Mesenchymal stem cell (in vitro differentiated cells and primary cell): ENCODE data around the gene NFATC1.

ENCODE experiments used
- DNase-seq: peaks from one replicate; pipeline ENCODE4 v3.0.0-alpha.2; 2013
- H2AFZ ChIP-seq: one replicate; pipeline ENCODE4 v1.6.1; 2013; ENCODE audit warnings: low read depth, mild to moderate bottlenecking, control low read depth, inconsistent platforms, low read length, moderate library complexity
- H2AK5ac ChIP-seq: 2 replicates; pipeline ENCODE4 v1.6.1; 2013; ENCODE audit warnings: low read length, moderate library complexity, mild to moderate bottlenecking, inconsistent platforms; ENCODE audit not compliant: severe bottlenecking
- H2BK120ac ChIP-seq: one replicate; pipeline ENCODE4 v1.6.1; 2013; ENCODE audit warnings: low read depth, mild to moderate bottlenecking, inconsistent platforms, low read length, moderate library complexity
- H2BK12ac ChIP-seq, 2 experiments: one replicate each; pipeline ENCODE4 v1.6.1; 2013; ENCODE audit warnings: inconsistent platforms in 2 of 2, low read length in 2 of 2, mild to moderate bottlenecking in 2 of 2, moderate library complexity in 2 of 2, control low read depth in 1 of 2
- H2BK15ac ChIP-seq: one replicate; pipeline ENCODE4 v1.6.1; 2013; ENCODE audit warnings: mild to moderate bottlenecking, low read depth, inconsistent platforms; ENCODE audit not compliant: poor library complexity, severe bottlenecking
- H2BK5ac ChIP-seq: 2 replicates; pipeline ENCODE4 v1.6.1; 2013; ENCODE audit warnings: low read depth, mild to moderate bottlenecking, low read length, control low read depth, inconsistent platforms; ENCODE audit not compliant: poor library complexity, severe bottlenecking
- H3K14ac ChIP-seq, 2 experiments: one replicate each; pipeline ENCODE4 v1.6.1; 2013; ENCODE audit warnings: inconsistent platforms in 2 of 2, low read length in 2 of 2, control low read depth in 1 of 2, mild to moderate bottlenecking in 1 of 2, moderate library complexity in 1 of 2
- H3K18ac ChIP-seq, 2 experiments: one replicate each; pipeline ENCODE4 v1.6.1; 2013; ENCODE audit warnings: inconsistent platforms in 2 of 2, low read length in 2 of 2, control low read depth in 1 of 2, low read depth in 1 of 2, mild to moderate bottlenecking in 1 of 2
- H3K23ac ChIP-seq, 2 experiments: one replicate each; pipeline ENCODE4 v1.6.1; 2013; ENCODE audit warnings: inconsistent platforms in 2 of 2, low read length in 2 of 2, mild to moderate bottlenecking in 2 of 2, moderate library complexity in 2 of 2, control low read depth in 1 of 2
- H3K27ac ChIP-seq: 2 replicates; pipeline ENCODE4 v1.5.1; 2013; ENCODE audit warnings: mild to moderate bottlenecking, moderate library complexity, low read length, control low read depth, inconsistent platforms; ENCODE audit not compliant: poor library complexity, severe bottlenecking
- H3K27me3 ChIP-seq, 2 experiments: 2 replicates each; pipeline versions ENCODE4 v1.6.1 to v1.7.0; 2013; ENCODE audit warnings: low read length in 2 of 2, mild to moderate bottlenecking in 2 of 2, moderate library complexity in 2 of 2, control low read depth in 1 of 2, inconsistent platforms in 1 of 2; ENCODE audit not compliant: control insufficient read depth in 1 of 2, insufficient read depth in 1 of 2
- H3K36me3 ChIP-seq, 2 experiments: 2 replicates each; pipeline versions ENCODE4 v1.6.1 to v1.7.0; 2013; ENCODE audit warnings: low read length in 2 of 2, control low read depth in 1 of 2, inconsistent platforms in 1 of 2, low read depth in 1 of 2, mild to moderate bottlenecking in 1 of 2; ENCODE audit not compliant: insufficient read depth in 2 of 2, control insufficient read depth in 1 of 2
- H3K4ac ChIP-seq, 2 experiments: one replicate each; pipeline ENCODE4 v1.6.1; 2013; ENCODE audit warnings: inconsistent platforms in 2 of 2, low read length in 2 of 2, mild to moderate bottlenecking in 2 of 2, moderate library complexity in 2 of 2, control low read depth in 1 of 2, low read depth in 1 of 2
- H3K4me1 ChIP-seq: 2 replicates; pipeline ENCODE4 v1.6.1; 2013; ENCODE audit warnings: low read depth, low read length, control low read depth; ENCODE audit not compliant: control insufficient read depth, insufficient read depth
- H3K4me2 ChIP-seq: 2 replicates; pipeline ENCODE4 v1.6.1; 2013; ENCODE audit warnings: low read length, mild to moderate bottlenecking, inconsistent platforms; ENCODE audit not compliant: poor library complexity, severe bottlenecking
- H3K4me3 ChIP-seq, 2 experiments: 2 replicates each; pipeline versions ENCODE4 v1.5.1 to v1.7.0; 2013; ENCODE audit warnings: low read length in 2 of 2, mild to moderate bottlenecking in 2 of 2, control low read depth in 1 of 2, low read depth in 1 of 2; ENCODE audit not compliant: insufficient read depth in 1 of 2
- H3K79me1 ChIP-seq: replicated peaks from 2 replicates; pipeline ENCODE4 v1.6.1; 2013; ENCODE audit warnings: mild to moderate bottlenecking, control low read depth, low read length, inconsistent platforms; ENCODE audit not compliant: poor library complexity, severe bottlenecking
- H3K9ac ChIP-seq: 2 replicates; pipeline ENCODE4 v1.7.0; 2013; ENCODE audit warnings: mild to moderate bottlenecking, low read length, moderate library complexity
- H3K9me3 ChIP-seq: 2 replicates; pipeline ENCODE4 v1.7.0; 2013; ENCODE audit warnings: mild to moderate bottlenecking, low read length; ENCODE audit not compliant: control insufficient read depth
- H4K8ac ChIP-seq: one replicate; pipeline ENCODE4 v1.6.1; 2013; ENCODE audit warnings: inconsistent platforms, mild to moderate bottlenecking, low read length, moderate library complexity
- H4K91ac ChIP-seq: one replicate; pipeline ENCODE4 v1.6.1; 2013; ENCODE audit warnings: mild to moderate bottlenecking, low read length, inconsistent platforms
- WGBS: methylation state at CpG from one replicate; pipeline ENCODE4 v1.1.7; 2013; ENCODE audit warnings: mixed read lengths; 5-methylcytosine and 5-hydroxymethylcytosine counted together

Gene NFATC1

DNA sequence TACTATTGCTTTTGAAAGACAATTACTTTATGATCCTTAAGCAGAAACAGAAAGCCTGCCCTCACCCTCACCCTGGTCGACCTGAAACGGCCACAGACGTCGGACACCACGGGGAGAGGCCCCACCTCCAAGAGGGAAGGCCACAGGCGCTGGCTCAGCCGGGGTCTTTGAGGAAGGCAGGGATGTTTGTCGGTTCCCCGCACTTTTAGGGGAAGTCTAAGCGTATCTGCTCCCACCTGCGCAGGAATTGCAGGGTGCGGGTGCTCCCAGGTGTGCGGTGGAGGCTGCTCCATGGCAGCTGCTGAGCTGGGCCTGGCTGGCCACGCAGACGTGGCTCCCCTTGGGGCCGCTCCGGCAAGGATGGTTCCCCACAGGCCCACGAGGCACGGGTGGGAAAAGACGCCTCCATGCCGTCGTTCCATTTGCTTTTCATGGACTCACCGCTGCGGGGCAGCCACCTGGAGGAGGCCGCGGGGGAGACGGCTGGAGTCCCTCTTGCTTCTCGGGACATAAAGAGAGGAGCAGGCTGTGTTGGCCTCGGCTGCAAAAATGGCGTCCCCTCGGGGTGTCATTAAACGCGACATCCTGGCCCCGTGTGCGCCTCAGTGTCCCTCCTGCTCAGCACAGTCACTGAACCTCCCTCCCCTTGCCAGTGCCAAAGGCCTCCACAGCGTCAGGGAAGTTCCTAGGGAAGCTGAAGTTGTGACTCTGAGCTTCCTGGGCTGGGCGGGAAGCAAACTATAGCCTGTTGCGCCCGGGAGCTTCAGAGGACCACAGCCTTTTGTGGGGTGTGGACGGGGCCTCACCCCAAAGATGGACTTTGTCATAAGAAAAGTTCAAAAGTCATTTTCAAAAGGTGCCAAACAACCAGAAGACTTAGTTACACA lies 63.4 kb downstream of the NFATC1 start:
- no peak overlapping the region for H2BK5ac ChIP-seq
- H3K27ac ChIP-seq = no peak overlapping the region
- no peaks in the 10 kb centered on the region for H3K9me3 ChIP-seq
- H3K4ac ChIP-seq = peak overlapping the region; percentile 3 to 41
- no peak overlapping the region for H3K14ac ChIP-seq
- peaks cover 35% of the 10 kb centered on the region for H3K4me1 ChIP-seq
- peak overlapping the region; percentile 38 to 54 for H3K18ac ChIP-seq
- WGBS = 91% methylated on average over 39 of the region's 40 CpGs
- peak overlapping the region; percentile 57 for H4K91ac ChIP-seq
- peak overlapping the region; percentile 85 for H3K9ac ChIP-seq
- H3K36me3 ChIP-seq = peaks cover 5 to 10% of the 10 kb centered on the region in 2 experiments
- H3K4me3 ChIP-seq = peak overlapping the region in 1 of 2 experiments; percentile 57
- H3K27me3 ChIP-seq = no peaks in the 10 kb centered on the region
- no peak overlapping the region for H2AFZ ChIP-seq
- no peak overlapping the region for H2BK120ac ChIP-seq
- peak overlapping the region in 1 of 2 experiments; percentile 70 for H2BK12ac ChIP-seq
- H3K79me1 ChIP-seq = no peaks in the 10 kb centered on the region
- no peak overlapping the region for H3K23ac ChIP-seq
- peak overlapping the region; percentile 26 for H2BK15ac ChIP-seq
- peak overlapping the region; percentile 42 for H4K8ac ChIP-seq
- DNase-seq = no peak
- no peak overlapping the region for H2AK5ac ChIP-seq
- no peak overlapping the region for H3K4me2 ChIP-seq

DNA sequence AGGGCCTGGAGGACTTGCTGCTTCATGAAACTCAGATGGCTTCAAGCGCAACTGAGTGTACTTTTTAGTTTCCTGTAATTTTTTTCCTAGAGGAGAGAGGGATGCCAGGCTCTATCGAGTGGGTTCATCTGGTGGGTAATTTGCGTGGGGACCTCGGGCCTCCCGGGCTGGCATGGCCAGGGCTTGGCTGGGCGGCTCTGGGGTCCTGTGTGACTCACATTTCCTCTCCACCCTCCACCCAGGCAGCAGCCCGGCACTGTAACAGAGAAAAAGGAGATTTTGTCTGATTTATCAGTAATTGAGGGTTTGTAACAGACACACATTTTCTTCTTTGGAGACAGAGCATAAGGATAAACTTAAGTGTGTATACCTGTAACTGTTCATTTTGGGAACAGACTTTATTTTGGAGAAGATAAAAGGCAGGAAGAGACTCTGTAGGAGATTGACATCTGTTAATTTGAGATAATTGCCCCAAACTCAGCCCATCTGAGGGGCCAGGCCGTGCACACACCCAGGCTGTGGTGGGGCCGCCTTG lies 64.3 kb downstream of the NFATC1 start:
- WGBS = 30% methylated on average over 4 of the region's 9 CpGs
- Histone ChIP-seq H3K36me3 (peaks cover 5 to 10% of the 10 kb centered on the region in 2 experiments), H3K79me1 (no peaks in the 10 kb centered on the region), H3K27me3 (no peaks in the 10 kb centered on the region), H2AK5ac (no peak overlapping the region), H3K4me2 (no peak overlapping the region), H2BK120ac (no peak overlapping the region), H2BK12ac (no peak overlapping the region), H4K91ac (no peak overlapping the region), H2BK5ac (no peak overlapping the region), H3K23ac (no peak overlapping the region), H3K4me1 (peaks cover 32% of the 10 kb centered on the region), H2BK15ac (no peak overlapping the region), H2AFZ (no peak overlapping the region), H3K27ac (no peak overlapping the region), H3K4me3 (no peak overlapping the region), H3K9ac (no peak overlapping the region), H3K14ac (no peak overlapping the region), H4K8ac (no peak overlapping the region), H3K4ac (no peak overlapping the region), H3K18ac (peak overlapping the region in 1 of 2 experiments; percentile 30), H3K9me3 (no peaks in the 10 kb centered on the region)
- DNase-seq = peak; percentile 34

DNA sequence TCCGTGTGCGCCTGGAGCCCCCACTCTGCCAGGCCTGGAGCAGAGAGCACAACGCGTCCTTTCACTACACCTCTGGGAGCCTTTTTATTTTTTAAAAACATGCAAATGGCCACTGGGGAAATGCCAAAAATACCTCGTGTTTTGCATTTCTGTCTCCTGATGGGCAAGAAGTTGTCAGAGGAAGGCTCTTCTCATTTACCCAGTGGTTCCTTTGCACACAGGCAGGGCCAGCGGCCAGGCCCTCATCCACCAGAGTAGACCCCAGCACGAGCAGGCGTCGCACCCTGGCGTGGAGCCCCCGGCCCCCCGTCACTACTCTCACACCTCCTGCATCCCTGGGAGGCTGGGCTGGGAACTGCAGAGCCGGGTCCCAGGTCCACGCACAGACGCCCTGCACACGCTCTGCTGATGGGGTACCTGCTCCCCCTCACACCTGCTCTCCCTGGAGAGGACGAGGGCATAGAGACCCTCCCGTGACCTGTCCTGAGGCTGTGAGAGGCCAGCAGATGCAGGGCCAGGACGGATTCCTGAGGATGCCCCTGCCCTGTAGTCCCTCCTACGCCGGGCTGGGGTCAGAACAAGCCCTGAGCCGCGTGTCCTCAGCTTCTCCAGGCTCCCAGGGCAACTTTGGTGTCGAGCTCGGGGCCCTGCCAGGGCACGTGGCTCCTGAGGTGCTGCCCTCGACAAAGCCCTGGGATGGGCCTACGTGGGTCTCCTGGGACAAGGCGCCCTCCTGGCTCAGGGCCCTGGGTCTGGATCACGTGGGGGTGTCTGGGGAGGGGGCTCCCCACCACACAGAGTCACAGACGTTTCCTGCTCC lies 65.0 kb downstream of the NFATC1 start:
- H2BK120ac ChIP-seq = no peak overlapping the region
- H3K4me2 ChIP-seq = no peak overlapping the region
- no peak overlapping the region for H4K91ac ChIP-seq
- H3K9me3 ChIP-seq = no peaks in the 10 kb centered on the region
- no peak overlapping the region for H3K27ac ChIP-seq
- no peak overlapping the region for H3K9ac ChIP-seq
- H2BK5ac ChIP-seq = no peak overlapping the region
- peak overlapping the region in 1 of 2 experiments; percentile 88 for H3K14ac ChIP-seq
- H3K23ac ChIP-seq = no peak overlapping the region
- H3K27me3 ChIP-seq = no peaks in the 10 kb centered on the region
- no peak overlapping the region for H2AFZ ChIP-seq
- peaks cover 33% of the 10 kb centered on the region for H3K4me1 ChIP-seq
- no peak overlapping the region for H2BK15ac ChIP-seq
- no peak overlapping the region for H2AK5ac ChIP-seq
- H3K4me3 ChIP-seq = peak overlapping the region in 1 of 2 experiments; percentile 1
- H3K18ac ChIP-seq = peak overlapping the region; percentile 30 to 38
- H4K8ac ChIP-seq = no peak overlapping the region
- 89% methylated on average over 29 of the region's 31 CpGs for WGBS
- peak overlapping the region in 1 of 2 experiments; percentile 21 for H2BK12ac ChIP-seq
- H3K4ac ChIP-seq = peak overlapping the region in 1 of 2 experiments; percentile 24
- H3K79me1 ChIP-seq = no peaks in the 10 kb centered on the region
- H3K36me3 ChIP-seq = peaks cover 5 to 10% of the 10 kb centered on the region in 2 experiments
- no peak for DNase-seq
